Osteoblast (primary cell): ENCODE data around the gene CLDN19. TPM values are rescaled to one million over a fixed set of nuclear protein-coding genes. Genes with fewer than 3 reads are reported as not detected.

ENCODE experiments used
- DNase-seq: peaks from one replicate; pipeline ENCODE4 v3.0.0; 2011; ENCODE audit warnings: low spot score, mixed read lengths; ENCODE audit not compliant: insufficient read length; ENCODE audit errors: missing footprints
- H2AFZ ChIP-seq: 2 replicates; pipeline ENCODE4 v1.6.0; 2011; ENCODE audit warnings: mild to moderate bottlenecking, low read length
- H3K27ac ChIP-seq: 2 replicates; pipeline ENCODE4 v1.5.1; 2011; ENCODE audit warnings: mild to moderate bottlenecking, low read depth, low read length, moderate library complexity
- H3K27me3 ChIP-seq: 2 replicates; pipeline ENCODE4 v1.6.0; 2012; ENCODE audit warnings: mild to moderate bottlenecking, control low read depth, inconsistent platforms, low read length, moderate library complexity; ENCODE audit not compliant: insufficient read depth
- H3K36me3 ChIP-seq: 2 replicates; pipeline ENCODE4 v1.5.1; 2011; ENCODE audit warnings: mild to moderate bottlenecking, low read length, control low read depth, moderate library complexity; ENCODE audit not compliant: insufficient read depth
- H3K4me1 ChIP-seq: 2 replicates; pipeline ENCODE4 v1.5.1; 2011; ENCODE audit warnings: mild to moderate bottlenecking, low read length, control low read depth, moderate library complexity; ENCODE audit not compliant: insufficient read depth
- H3K4me2 ChIP-seq: 2 replicates; pipeline ENCODE4 v1.6.0; 2011; ENCODE audit warnings: mild to moderate bottlenecking, low read length; ENCODE audit not compliant: insufficient read depth
- H3K4me3 ChIP-seq: fragments of 200-600 bp; sonication (generic); 3 replicates; pipeline ENCODE4 v1.5.1; 2012; ENCODE audit warnings: mild to moderate bottlenecking, low read length, inconsistent platforms; ENCODE audit not compliant: insufficient read depth
- H3K79me2 ChIP-seq: 2 replicates; pipeline ENCODE4 v1.6.0; 2012; ENCODE audit warnings: mild to moderate bottlenecking, low read length, control low read depth, inconsistent platforms; ENCODE audit not compliant: insufficient read depth
- H3K9me3 ChIP-seq: 2 replicates; pipeline ENCODE4 v1.5.1; 2011; ENCODE audit warnings: low read depth, low read length, control low read depth
- H4K20me1 ChIP-seq: 2 replicates; pipeline ENCODE4 v1.6.0; 2012; ENCODE audit warnings: mild to moderate bottlenecking, low read length, control low read depth; ENCODE audit not compliant: insufficient read depth
- CTCF ChIP-seq: IDR thresholded peaks from 2 replicates; pipeline ENCODE4 v1.5.1; 2011; ENCODE audit warnings: mild to moderate bottlenecking, low read depth, low read length, moderate library complexity; ENCODE audit errors: extremely low read depth
- total RNA-seq: library from RNA; depleted of rRNA; stranded (reverse); fragments of >200 nt; gene quantifications from 2 replicates; pipeline ENCODE4 v1.2.3, GENCODE V29; 2012

Gene CLDN19
- not detected in 2 replicates for total RNA-seq

GRCh38 chr1:42739753-42740700 is at the start of gene CLDN19:
CLDN19 (minus strand) TSS chr1:42740236; CDS start chr1:42740063, 173 bp downstream.
- no peak within 1 kb of the TSS for H3K4me2 ChIP-seq
- DNase-seq = peak; percentile 78
- no peak within 1 kb of the TSS for H3K27ac ChIP-seq
- H3K4me1 ChIP-seq = no peaks in the 10 kb centered on the region
- no peak within 1 kb of the TSS for H3K4me3 ChIP-seq
- no peaks in the 10 kb centered on the region for H4K20me1 ChIP-seq
- no peak for TF ChIP-seq CTCF
- no peaks in the 10 kb centered on the region for H3K79me2 ChIP-seq
- H2AFZ ChIP-seq = no peak within 1 kb of the TSS
- no peaks in the 10 kb centered on the region for H3K9me3 ChIP-seq
- no peaks in the 10 kb centered on the region for H3K36me3 ChIP-seq
- no peaks in the 10 kb centered on the region for H3K27me3 ChIP-seq

GRCh38 chr1:42788021-42788420 is 48.0 kb upstream of the CLDN19 start:
- H3K27ac ChIP-seq = no peak overlapping the region
- H3K4me2 ChIP-seq = no peak overlapping the region
- no peaks in the 10 kb centered on the region for H4K20me1 ChIP-seq
- no peak overlapping the region for H3K4me3 ChIP-seq
- peaks cover 5% of the 10 kb centered on the region for H3K4me1 ChIP-seq
- no peaks in the 10 kb centered on the region for H3K27me3 ChIP-seq
- H3K36me3 ChIP-seq = no peaks in the 10 kb centered on the region
- no peaks in the 10 kb centered on the region for H3K79me2 ChIP-seq
- no peak for TF ChIP-seq CTCF
- DNase-seq = no peak
- H3K9me3 ChIP-seq = no peaks in the 10 kb centered on the region
- no peak overlapping the region for H2AFZ ChIP-seq

GRCh38 chr1:42786097-42786496 is 46.1 kb upstream of the CLDN19 start:
- H3K36me3 ChIP-seq = no peaks in the 10 kb centered on the region
- no peak for DNase-seq
- H3K4me1 ChIP-seq = peaks cover 5% of the 10 kb centered on the region
- no peaks in the 10 kb centered on the region for H3K27me3 ChIP-seq
- no peaks in the 10 kb centered on the region for H3K9me3 ChIP-seq
- no peak for TF ChIP-seq CTCF
- no peak overlapping the region for H3K4me3 ChIP-seq
- H4K20me1 ChIP-seq = no peaks in the 10 kb centered on the region
- no peaks in the 10 kb centered on the region for H3K79me2 ChIP-seq
- H3K27ac ChIP-seq = no peak overlapping the region
- no peak overlapping the region for H3K4me2 ChIP-seq
- H2AFZ ChIP-seq = no peak overlapping the region

GRCh38 chr1:42784946-42785693 is 45.1 kb upstream of the CLDN19 start, which contains the start of gene TMEM269:
TMEM269 (plus strand) TSS chr1:42784991; CDS start chr1:42789894, 4,903 bp downstream.
- Histone ChIP-seq H3K79me2 (no peaks in the 10 kb centered on the region), H3K4me1 (peaks cover 5% of the 10 kb centered on the region), H3K27ac (no peak within 1 kb of the TSS), H3K9me3 (no peaks in the 10 kb centered on the region), H2AFZ (peak within 1 kb of the TSS; percentile 83), H3K4me3 (peak within 1 kb of the TSS; percentile 67), H4K20me1 (no peaks in the 10 kb centered on the region), H3K27me3 (no peaks in the 10 kb centered on the region), H3K4me2 (peak within 1 kb of the TSS; percentile 84), H3K36me3 (peaks cover 7% of the 10 kb centered on the region)
- no peak for TF ChIP-seq CTCF
- DNase-seq = no peak
